ENCODE results near the gene HCRTR1. TPM values are rescaled to one million over a fixed set of nuclear protein-coding genes. Genes with fewer than 3 reads are reported as not detected.

The HCRTR1 gene
- 1.2 and 4.6 TPM in 2 replicates for total RNA-seq

DNA sequence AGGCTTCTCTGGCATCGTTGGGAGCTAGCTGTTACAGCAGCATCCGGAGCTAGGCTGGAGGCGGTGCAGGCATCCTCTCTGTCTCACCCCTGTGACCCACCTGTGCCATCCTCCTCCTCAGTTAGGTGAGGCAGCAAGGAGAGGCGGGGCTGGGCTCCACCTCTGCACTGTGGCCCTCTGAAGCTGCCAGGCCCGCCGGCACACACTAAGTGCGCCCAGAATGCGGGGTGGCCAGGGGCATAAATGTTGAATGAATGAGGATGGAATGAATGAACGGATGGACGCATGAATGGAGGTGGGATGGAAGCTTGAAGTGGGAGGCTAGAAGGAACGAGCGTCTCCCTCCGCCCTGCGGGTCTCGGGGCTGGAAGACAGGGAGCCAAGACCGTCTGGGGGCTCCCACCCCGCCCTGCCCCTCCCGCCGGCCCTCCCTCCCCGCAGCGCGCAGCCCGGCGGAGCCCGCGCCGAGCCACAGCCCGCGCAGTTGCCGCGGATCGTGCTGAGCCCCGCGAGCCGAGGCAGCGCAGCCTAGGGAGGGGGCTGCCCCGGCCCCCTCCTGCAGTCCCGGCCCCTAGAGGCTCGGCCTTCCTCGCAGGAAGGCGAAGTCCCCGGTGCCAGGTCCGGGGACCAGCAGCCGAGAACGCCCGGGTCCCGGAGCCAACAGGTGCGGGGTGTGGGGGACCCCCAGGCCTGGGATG, at the start of gene HCRTR1:
TSS of gene HCRTR1 (plus strand) at position 472 of the 698 bp plus-strand sequence. CDS start 1,504 bp downstream, outside the sequence.
- DNase-seq = peak; percentile 19

DNA sequence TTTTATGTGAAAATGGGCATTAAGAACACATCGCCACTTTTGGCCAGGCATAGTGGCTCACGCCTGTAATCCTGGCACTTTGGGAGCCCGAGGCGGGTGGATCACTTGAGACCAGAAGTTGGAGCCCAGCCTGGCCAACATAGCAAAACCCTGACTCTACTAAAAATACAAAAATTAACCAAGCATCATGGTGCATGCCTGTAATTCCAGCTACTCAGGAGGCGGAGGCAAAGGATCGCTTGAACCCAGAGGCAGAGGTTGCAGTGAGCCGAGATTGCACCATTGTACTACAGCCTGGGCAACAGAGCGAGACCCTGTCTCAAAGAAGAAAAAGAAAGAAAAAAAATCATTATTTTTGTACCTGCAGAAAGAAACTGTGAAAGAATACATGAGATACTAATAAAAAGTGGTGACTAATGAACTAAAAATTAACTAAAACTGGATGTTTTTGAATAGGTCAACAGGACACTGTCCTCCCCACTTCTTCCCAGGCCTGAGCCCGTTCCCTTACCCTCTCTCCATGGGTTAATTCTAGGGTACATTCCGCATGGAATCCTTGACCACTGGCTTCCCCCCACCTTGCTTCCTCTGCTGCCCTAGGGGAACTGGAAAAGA, 49.4 kb upstream of the HCRTR1 start:
- DNase-seq = no peak

DNA sequence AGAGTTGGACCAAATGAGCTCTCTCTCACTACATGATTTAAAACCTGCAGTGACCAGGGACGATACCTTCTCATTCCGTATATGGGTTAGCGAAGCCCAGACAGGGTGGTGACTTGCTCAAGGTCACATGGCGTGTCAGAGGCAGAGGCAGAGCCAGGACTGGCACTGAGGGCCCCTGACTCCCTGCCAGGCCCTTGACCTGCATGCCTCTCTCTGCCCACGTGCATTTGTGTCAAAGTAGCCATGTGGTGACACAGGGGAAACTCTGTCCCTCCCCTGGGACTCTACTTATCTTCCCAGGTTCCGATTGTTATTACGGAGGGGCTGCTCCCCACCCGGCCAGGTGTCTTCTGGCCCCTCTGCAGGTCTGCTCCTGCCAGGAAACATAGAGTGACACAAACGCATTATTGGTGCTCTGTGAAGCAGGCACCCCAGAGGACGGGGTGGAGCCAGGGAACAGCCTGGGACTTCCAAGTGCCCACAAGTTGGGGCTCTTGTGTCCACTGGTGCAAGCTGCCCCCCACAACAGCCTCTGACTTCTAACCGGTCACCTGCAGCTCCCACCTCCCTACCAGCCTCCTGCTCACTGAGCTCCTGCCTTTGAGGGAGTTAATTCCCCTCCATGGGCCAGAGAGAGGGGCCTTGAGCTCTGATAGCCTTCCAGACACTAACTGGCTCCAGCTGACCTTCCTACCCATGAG, 48.4 kb upstream of the HCRTR1 start:
- no peak for DNase-seq

DNA sequence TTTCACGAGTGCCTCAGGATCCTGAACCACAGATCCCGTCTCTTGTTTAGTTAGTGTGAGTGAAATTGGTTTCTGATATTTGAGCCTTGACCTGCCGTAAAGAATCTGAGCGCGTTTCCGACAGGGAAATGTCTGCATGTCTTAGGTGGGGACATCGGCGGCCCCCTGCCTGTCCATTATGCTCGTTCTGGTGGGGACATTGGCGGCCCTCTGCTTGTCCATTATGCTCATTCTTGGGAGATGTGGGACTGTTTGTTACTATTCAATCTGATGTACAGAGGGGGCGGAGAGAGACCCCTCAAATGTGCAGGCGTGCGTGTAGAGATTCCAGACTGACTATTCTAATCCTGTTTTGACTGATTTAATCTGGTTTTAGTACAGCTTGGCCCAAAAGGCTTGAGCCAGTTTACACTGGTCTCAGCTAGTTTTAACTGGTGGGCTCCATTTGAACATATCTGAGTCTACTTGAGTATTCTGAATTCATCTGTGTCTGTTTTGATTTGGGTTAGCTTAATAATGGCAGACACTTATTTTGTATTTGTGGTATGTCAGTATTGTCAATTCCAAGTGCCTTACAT, 47.8 kb upstream of the HCRTR1 start:
- no peak for DNase-seq

DNA sequence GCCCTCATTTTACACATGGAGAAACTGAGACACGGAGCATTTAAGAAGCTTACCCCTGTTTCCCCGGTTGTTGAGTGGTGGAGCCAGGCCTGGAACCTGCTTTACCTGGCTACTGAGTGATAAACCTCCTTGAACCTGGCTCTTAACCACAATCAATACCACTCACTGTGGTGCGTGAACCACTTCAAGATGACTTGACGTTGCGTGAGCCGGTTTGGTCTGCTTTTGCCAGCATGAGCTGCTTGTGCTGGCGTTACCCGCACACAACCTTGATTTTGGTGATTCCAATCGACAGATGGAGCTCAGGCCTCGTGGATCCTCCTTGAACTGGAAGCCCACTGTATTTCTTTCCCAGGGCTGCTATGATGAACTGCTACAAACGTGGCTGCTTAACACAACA, 47.3 kb upstream of the HCRTR1 start:
- DNase-seq = no peak

DNA sequence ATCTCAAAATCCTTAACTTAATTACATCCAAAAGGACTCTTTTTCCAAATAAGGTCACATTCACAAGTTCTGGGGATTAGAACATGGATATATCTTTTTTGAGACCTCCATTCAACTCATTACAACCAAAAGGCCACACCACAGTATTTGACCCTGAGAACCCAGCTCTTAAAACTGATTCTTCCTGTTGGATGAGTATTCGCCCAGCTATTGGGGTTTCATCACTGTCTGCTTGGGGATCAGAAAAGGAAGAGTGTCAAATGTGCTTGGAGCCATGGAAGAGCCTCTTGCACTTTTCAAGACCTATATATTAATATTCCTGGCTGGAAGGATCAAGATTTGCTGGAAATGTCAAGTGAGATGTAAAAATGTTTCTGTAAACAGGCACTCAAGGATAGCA, 46.6 kb upstream of the HCRTR1 start:
- DNase-seq = no peak

DNA sequence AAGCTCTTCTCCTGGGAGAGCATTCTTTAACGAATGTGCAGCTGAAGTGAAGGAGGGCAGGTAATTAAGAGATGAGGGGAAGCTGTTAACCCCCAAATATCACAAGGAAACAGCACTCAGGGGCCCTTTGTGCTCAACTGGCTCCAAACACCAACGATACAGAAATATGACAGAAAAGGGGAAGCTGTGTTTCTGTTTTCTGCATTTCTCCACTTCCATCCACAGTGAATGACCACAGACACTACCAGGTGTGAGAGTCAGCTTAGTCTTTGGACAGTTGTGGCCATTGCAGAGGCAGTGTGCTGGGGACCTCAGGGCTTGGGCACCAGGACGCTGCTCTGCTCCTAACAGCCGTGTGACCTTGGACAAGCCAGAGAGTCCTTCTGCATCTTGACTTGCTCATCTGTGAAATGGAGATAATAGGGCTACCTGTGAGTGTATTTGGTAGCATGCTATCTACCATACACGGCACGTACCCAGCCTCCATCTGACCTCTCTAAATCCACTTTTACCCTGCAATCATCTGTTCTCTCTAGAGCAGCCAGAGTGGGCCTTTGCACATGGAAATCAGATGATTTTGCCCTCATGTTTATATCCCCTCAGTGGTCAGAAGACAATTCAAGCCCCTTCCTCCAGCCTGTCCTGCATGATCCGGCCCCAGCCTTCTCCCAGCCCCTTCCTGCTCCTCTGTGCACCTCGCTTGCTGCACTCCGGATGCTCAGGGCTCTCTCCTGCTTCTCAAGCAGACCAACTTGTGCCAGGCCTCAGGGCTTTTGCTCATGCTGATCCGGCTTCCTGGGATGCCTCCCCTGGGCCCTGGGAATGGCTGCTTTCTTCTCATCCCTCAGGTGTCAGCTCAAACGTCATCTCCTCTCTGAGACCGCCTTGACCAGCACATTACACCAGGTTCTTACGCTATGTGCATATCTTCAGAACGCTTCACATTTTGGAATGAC, 45.9 kb upstream of the HCRTR1 start:
- no peak for DNase-seq

DNA sequence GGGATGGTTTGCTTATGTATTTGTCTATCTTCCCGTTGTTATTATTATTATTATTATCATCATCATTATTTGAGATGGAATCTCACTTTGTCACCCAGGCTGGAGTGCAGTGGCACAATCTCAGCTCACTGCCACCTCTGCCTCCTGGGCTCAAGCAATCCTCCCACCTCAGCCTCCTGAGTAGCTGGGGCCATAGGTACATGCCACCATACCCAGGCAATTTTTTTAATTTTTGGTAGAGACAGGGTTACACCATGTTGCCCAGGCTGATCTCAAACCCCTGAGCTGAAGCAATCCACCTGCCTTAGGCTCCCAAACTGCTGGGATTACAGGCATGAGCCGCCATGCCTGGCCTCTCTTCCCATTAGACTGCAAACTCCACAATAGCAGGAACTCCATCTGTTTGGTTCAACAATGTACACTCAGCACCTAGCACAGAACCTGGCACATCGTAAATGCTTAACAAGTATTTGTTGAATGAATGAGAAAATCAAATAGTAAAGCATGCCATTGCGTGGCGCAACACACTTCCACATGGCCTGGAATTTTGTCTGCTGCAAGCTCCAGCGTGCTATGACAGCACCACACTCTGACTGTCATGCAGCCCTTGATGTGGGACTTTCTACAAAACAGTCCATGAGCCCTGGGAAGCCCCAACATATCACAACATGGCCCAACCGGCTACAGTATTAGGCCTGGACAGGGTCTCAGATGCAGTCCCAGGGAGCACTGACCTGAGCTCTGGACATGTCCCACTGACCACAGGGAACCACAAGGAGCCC, 45.0 kb upstream of the HCRTR1 start:
- no peak for DNase-seq

DNA sequence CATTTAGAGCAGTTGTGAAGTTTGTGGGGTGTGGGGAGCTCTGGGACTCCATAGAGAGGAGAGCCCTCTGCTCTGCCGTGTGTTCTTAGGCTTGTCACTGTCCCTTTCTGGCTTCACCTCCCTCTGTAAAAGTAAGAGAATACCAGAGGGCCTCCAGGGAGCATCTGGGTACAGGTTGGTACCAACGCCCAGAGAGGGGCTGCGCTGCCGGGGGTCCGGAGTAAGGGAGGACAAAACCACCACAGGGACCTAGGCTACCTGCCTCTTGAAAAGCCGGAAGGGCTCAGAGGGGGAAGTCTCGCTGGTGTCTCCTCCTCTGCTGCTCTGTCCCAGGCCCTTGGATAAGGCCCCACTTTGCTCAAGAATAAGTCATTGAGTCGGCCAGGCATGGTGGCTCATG, 44.2 kb upstream of the HCRTR1 start:
- no peak for DNase-seq

DNA sequence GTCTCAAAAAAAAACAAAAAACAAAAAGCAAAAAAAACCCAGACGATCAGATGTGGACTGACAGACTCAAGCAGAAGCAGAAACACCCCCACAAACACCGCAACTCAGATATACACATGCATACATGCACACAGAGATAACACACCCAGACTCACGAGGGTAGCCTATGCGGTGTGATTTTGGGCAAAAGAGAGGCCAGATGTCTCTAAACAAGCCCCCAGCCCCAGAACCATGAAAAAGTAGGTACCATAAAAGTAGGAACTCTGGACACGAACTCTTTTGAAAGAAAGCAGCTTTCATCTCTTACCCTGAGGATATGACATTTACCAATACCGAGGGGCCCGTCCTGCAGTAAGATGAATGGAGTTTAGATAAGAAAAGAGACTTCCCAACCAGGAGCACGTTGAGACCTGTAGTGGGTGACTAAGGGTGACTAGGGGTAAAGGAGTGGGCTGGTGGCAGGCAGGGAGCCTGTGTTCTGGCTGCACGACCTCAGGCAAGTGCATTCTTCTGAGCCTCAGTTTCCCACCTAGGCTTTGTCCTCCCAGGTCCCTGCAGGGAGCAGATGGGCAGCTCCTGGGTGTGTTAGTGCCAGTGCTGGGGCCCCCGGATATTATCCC, 42.6 kb upstream of the HCRTR1 start:
- no peak for DNase-seq

DNA sequence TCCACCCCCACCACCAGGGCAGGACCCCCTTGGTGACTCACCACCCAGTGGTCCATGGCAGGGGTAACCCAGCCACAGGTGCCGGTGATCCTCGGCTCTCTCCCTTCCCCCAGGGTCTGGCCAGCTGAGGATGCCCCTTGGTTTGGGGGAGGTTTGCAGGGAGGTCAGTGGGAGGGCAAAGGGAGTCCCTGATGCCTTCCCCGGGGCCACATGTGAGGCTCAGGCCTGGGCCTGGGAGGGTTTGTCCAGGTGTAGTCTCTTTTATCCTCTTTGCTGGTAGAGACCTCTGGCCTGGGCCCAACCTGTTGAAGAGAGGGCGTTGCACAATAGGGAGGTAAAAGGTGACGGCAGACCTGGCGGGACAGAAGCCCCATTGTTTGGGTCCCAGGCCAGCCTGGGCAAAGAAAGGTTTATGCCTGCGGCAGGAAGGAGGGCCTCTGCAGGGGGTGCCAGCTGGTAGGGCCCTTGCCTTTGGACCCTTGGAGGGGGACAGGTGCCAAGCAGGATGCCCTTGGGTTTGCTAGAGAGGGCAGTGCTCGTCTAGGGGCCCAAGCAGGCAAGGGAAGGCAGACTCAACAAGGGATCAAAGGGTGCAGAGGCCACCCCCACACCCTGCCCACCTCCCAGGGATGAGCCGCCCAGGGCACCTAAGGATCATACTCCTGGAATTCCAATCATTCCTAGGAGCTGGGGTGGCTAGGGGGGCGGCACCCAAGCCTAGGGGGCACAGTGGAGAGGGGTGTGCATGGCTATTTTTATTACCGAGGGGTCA, 41.9 kb upstream of the HCRTR1 start:
- no peak for DNase-seq

DNA sequence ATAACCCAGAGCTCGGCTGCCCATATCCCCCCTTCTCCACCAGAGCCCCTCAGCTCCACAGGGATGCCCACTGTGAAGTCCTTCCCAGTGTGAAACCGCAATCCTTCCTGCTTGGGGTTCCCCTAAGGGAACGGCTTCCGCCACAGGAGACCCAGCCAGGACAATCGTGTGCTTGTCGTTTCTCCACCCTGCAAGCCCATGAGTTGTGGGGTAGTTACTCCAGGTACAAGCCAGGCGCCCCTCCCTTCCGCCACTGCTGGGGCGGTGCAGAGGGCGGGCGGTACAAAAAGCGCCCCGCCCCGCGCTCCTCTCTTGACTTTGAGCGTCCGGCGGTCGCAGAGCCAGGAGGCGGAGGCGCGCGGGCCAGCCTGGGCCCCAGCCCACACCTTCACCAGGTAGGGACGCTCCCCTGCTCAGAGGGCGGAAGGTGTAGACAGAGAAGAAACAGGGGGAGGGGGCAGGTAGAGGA, 41.3 kb upstream of the HCRTR1 start, which contains the start of gene TINAGL1:
TSS of gene TINAGL1 (plus strand) at position 315 of the 469 bp plus-strand sequence. CDS start 634 bp downstream, outside the sequence.
- DNase-seq = peak; percentile 52

DNA sequence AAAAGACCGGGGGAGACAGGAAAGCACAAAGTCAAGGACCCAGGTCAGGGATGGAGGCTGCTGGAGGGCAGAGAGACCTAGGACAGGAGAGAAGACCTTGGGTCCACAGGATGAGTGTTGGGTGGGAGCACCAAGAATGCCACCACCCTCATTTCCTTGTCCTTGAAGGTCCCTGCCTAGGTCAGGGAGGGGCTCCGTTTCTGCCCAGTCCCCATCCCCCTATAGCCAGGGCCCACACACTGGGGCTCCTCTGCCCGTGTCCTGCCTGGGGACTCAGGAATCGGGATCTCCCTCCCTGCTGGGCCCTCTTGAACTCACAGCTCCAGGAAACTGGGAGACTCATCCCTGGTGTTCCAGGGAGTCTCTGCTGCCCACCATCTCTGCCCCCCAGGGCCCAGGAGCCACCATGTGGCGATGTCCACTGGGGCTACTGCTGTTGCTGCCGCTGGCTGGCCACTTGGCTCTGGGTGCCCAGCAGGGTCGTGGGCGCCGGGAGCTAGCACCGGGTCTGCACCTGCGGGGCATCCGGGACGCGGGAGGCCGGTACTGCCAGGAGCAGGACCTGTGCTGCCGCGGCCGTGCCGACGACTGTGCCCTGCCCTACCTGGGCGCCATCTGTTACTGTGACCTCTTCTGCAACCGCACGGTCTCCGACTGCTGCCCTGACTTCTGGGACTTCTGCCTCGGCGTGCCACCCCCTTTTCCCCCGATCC, 40.6 kb upstream of the HCRTR1 start:
- DNase-seq = no peak

DNA sequence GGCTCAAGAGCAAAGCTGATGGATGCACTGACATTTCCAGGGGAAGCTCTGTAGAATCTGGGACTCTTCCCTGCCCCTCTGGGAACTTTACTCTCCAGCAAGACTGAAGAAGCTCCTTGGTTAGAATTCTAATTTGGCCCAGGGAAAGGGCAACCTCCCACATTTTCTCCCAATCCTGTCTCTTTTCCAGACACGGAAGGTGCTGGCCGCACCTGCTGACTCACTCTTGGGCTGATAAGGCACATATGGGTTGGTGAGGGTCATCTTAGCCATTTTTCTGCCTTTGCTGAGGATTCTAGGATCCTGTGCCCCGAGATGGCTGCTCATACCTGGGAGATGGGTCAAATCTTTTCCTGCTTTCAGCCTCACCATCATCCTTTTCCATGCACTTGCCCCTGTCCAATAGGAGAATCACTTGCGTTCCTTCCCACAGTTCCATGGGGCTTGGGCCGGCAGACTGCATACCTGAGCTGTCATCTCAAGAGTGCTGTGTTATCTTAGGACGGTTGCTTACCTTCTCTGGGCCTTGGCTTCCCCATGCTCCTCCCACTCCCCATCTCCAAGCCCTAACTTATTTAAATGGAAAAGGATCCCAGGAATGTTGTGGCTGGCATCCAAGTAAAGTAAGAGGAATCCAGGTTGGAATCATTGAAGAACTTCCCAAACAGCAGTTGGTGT, 39.8 kb upstream of the HCRTR1 start:
- peak; percentile 77 for DNase-seq

DNA sequence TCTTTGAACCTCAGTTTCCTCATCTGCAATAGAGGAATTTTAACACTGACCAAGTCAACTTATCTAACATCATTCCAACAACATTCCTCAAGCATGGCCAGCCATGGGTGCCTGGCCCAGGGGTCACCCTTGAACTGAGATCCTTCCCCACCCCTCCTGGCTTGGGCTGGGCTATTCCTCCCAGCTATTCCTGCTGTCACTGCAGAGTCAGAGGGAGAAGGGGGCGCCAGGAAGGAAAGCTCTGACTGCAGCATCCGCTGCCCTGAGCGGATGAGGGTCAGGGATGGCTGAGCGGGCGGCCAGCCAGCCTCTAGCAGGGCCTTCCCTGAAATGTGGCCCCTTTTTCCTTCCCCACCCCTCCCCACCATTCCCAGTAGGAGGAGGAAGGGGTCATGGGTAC, 38.1 kb upstream of the HCRTR1 start:
- peak; percentile 72 for DNase-seq

DNA sequence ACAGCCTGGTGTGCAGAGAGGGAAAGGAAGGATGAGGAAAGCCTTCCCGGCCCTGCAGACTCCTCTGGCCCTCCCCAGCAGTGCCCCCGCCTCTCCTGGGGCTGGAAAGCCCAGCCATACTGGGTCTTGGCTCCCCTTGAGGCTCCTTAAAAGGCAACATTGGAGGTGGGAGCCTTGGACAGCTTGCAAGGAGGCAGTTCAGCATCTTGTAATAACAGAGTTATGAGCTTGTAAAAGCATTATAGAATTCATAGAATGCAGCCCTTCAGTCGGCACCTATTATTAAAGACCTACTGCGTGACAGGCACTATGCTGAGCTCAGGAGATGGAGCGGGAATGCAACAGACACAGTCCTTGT, 37.0 kb upstream of the HCRTR1 start:
- DNase-seq = no peak

DNA sequence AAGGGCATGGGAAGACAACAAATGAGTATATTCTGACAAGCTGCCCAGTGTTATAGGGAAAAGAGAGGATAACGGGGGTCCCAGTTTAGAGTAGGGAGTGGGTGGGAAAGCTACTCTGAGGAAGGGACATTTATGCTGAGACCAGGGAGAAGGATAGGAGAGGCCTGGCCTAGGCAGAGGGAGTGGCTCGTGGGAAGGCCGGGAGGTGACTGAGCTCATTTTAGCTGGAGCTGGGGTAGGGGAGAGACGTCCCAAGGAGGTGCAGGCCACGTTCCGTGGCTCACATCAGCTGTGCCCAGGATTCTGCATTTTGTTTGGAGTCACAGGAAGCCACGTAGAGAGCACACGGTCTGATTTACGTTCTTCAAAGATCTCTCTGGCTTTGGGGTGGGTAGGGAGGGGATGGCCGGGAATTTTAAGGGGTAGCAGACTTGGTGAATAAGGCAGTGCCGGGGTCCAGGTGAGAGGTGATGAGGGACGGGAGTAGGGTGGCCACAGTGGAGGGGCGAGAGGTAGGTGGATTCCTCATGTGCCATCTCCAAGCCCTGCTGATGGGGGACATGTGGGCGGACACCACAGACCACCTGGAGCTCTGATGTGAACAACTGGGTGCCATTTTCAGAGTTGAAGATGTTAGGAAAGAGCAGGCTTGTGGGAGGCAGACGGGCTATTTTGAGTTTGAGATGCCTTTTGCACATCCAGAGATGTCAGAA, 36.4 kb upstream of the HCRTR1 start:
- no peak for DNase-seq

Measured in dermis blood vessel endothelial cell (primary cell).